ENCODE measurements around the gene CCDC6. TPM values are rescaled to one million over a fixed set of nuclear protein-coding genes. Genes with fewer than 3 reads are reported as not detected.
"Not testable (repeated sequence)": the region's sequence is repeated elsewhere in the genome, so short reads cannot be mapped to it uniquely, and the experiment has no call there.

Gene CCDC6
- total RNA-seq, 1 experiment from 2014 or later: 21.1 TPM

DNA sequence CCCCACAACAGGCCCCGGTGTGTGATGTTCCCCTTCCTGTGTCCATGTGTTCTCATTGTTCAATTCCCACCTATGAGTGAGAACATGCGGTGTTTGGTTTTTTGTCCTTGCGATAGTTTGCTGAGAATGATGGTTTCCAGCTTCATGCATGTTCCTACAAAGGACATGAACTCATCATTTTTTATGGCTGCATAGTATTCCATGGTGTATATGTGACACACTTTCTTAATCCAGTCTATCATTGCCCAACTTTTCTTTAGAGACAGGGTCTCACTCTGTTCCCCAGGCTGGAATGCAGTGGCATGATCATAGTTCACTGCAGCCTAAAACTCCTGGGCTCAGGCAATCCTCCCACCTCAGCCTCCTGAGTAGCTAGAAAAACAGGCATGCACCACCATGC is 120.9 kb downstream of the CCDC6 start:
- H3K9me3 ChIP-seq, H3K4me3 ChIP-seq, H3K27me3 ChIP-seq, H3K36me3 ChIP-seq, DNase-seq: not testable (repeated sequence)

DNA sequence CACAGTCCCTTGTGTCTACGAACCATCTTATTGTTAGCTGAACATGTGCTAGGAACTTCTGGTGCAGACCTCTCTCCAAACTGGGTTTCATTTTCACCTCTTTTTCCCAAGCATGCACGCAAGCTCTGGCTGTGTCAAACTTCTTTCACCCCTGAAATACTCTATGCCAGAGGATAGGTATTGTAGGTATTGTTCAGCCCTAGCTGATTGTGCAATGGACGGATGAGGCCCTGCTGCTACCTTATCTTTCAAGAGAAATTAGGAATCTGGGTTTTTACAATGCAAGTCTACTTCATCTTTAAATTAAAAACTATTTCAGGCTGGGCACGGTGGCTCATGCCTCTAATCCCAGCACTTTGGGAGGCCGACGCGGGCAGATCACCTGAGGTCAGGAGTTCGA is 124.8 kb downstream of the CCDC6 start:
- no peaks in the 10 kb centered on the region for H3K27me3 ChIP-seq
- H3K4me3 ChIP-seq: no peak overlapping the region
- H3K36me3 ChIP-seq: no peaks in the 10 kb centered on the region
- no peak for DNase-seq
- H3K9me3 ChIP-seq: no peaks in the 10 kb centered on the region

DNA sequence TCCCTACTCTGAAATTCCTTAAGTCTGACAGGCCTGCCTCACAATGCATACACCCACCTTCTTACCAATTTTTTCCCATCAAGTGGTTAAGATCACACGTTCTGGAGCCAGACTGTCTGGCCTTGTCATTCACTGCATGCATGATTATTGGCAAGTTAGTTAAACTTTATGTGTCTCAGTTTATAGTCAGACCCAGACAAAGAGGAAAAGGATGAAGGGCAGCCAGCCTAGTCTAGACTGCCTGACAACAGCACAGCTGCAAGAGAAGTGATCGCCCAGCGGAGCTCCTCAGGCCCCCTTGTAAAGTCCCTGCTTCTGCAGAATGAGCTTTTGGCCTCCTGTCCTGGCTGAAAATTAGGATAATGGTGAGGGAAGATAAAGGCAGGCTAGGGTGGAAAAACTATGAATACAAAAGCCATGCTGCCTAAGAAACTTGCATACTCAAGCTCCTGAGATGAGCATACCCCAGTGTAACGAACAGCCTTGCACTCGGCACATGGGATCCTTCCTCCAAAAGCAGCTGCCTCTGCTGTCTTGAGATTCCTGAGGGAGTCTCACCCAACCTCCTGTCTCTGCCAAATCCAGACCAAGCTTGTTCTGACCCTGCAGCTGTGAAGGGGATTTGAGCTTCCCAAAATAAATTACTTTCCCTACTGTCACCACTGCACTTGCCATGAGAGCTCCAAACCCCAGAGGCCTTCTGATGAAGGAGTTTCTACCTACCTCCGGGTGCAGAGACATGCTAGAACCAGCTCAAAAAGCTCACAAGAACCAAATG is 126.4 kb downstream of the CCDC6 start:
- no peaks in the 10 kb centered on the region for H3K36me3 ChIP-seq
- no peaks in the 10 kb centered on the region for H3K9me3 ChIP-seq
- H3K4me3 ChIP-seq: no peak overlapping the region
- H3K27me3 ChIP-seq: no peaks in the 10 kb centered on the region
- DNase-seq: peak; percentile 13

DNA sequence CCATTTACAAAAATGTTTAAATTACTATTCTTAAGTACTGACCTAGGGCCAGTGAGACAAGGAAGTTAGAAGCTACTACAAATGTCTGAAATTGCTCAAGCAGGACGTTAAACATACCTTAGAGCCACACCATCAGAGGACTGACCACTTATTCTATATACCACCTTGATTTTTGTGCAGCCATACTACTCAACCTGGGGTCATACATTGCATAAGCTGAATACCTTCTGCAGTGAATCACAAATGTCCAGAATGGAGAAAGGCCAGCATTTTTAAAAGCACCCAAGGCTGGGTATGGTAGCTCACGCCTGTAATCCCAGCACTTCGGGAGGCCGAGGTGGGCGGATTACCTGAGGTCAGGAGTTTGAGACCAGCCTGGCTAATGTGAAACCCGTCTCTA is 131.9 kb downstream of the CCDC6 start:
- Histone ChIP-seq H3K4me3 (no peak overlapping the region), H3K36me3 (no peaks in the 10 kb centered on the region), H3K27me3 (no peaks in the 10 kb centered on the region), H3K9me3 (no peaks in the 10 kb centered on the region)
- no peak for DNase-seq

DNA sequence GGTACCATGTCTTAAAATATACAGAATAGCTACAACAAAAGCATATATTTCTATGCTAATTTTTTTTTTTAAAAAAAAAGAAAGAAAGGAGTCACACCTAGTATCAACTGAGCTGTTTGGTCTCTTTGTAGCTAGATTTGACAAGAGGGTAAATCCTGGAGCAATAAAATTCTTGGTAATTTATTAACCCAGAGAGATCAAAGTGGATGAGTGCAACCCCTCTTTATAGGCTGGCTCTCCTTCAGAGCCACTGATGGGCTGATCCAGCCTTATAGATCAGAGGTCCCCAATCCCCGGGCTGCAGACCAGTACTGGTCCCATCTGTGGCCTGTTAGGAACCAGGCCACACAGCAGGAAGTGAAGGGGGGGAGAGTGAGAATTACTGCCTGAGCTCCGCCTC is 133.3 kb downstream of the CCDC6 start:
- Histone ChIP-seq H3K9me3 (no peaks in the 10 kb centered on the region), H3K27me3 (no peaks in the 10 kb centered on the region), H3K4me3 (no peak overlapping the region), H3K36me3 (no peaks in the 10 kb centered on the region)
- DNase-seq: no peak

DNA sequence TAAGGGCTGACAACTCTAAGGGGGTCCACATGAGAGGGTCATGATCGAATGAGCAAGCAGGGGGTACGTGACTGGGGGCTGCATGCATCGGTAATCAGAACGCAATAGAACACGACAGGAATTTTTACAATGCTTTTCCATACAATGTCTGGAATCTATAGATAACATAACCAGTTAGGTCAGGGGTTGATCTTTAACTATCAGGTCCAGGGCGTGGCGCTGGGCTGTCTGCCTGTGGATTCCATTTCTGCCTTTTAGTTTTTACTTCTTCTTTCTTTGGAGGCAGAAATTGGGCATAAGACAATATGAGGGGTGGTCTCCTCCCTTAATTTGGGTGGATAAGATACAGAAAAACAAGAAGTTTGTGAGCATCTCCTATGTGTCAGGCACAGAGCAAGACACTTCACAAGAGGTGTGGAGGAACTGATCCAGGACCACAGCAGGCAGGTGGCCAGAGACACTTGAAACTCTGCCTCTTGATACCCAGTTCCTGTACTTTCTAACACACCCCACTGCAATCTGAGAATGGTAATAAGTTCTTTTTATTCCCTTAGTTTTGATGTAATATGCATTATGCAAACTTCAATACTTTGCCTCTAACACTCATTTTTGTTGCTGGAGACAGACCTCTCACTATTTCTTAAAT is 135.1 kb downstream of the CCDC6 start:
- Histone ChIP-seq H3K4me3 (no peak overlapping the region), H3K27me3 (no peaks in the 10 kb centered on the region), H3K36me3 (no peaks in the 10 kb centered on the region), H3K9me3 (no peaks in the 10 kb centered on the region)
- DNase-seq: no peak

DNA sequence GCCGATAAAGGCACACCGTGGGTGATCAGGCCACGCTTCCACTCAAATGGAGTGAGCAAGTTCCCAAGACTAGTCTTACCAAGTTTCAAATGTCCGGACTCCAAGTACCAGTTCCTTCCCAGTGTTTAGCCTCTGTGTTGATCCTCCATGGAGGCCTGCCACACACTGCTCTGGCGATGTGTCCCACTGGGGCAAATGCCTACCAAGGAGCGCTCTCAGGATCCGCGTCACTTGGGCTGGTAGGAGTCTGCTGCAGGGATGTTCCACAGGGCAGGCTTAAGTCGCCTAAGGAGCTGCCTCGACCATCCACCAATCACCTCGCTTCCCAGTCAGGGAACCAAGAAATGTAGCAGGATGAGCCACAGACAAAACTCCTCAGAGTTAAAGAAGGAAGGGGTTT is 135.7 kb downstream of the CCDC6 start:
- H3K4me3 ChIP-seq: no peak overlapping the region
- H3K27me3 ChIP-seq: no peaks in the 10 kb centered on the region
- H3K36me3 ChIP-seq: no peaks in the 10 kb centered on the region
- DNase-seq: no peak
- no peaks in the 10 kb centered on the region for H3K9me3 ChIP-seq

DNA sequence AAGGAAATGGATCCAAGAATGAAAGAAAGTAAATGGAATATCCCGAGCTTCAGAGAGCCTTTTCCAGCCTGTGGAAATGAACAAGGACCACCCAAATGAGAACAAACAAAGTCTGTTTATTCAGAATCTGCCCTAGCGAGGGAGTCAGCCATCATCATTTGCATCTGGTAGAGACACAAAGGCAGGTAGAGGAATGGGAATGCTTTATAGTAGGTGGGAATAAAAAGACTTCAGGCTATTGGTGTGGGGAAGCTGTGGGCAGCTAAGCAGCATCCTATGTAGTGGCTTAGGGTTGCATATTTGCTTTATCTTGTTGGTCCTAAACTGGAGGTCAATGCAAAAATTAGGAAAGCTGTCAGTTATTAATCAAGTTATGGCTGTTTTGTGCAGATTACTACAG is 143.9 kb downstream of the CCDC6 start:
- Histone ChIP-seq H3K4me3 (no peak overlapping the region), H3K36me3 (no peaks in the 10 kb centered on the region), H3K9me3 (no peaks in the 10 kb centered on the region), H3K27me3 (no peaks in the 10 kb centered on the region)
- no peak for DNase-seq

DNA sequence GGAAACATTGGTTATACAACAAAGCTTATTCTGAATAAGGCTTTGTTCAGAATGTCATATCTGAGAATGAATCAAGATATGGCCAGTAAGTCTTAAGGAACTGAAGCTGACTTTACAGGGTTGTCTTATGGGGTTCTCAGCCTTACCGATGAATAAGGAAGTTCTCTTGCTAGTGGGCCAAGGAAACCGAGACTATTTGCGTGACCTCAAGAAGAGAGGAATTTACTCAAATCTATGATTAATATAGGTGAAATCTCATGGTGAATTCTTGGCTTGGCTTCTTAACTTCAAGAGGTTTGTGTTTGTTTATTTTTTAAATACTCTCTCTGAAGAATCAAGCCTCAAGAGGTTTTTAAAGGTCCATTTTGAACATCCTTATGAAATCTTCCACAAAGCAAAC is 148.4 kb downstream of the CCDC6 start:
- no peak overlapping the region for H3K4me3 ChIP-seq
- no peak for DNase-seq

DNA sequence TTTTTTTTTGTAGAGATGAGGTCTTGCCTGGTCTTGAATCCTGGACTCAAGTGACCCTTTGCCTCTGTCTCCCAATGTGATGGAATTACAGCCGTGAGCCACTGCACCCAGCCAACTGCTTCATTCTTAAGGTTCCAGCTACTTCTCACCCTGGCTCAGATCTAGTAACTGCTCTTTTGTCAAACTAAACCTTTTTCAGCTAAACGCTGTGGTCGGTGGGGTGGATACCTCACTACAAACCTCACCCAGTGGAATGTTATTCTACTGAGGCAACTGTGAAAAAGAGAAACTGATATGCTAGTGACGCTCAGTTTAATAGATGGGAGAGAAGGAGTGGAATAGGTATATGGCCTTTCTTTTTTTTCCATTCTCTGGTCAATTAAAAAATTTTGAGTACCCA is 151.4 kb downstream of the CCDC6 start:
- DNase-seq: no peak
- Histone ChIP-seq H3K9me3 (no peaks in the 10 kb centered on the region), H3K4me3 (no peak overlapping the region), H3K27me3 (no peaks in the 10 kb centered on the region; the same call in 1 of the 2 replicates), H3K36me3 (no peaks in the 10 kb centered on the region)

More for the DNA sequence above, 148.4 kb downstream of the CCDC6 start:
- no peaks in the 10 kb centered on the region for H3K27me3 ChIP-seq
- no peaks in the 10 kb centered on the region for H3K9me3 ChIP-seq
- no peaks in the 10 kb centered on the region for H3K36me3 ChIP-seq

DNA sequence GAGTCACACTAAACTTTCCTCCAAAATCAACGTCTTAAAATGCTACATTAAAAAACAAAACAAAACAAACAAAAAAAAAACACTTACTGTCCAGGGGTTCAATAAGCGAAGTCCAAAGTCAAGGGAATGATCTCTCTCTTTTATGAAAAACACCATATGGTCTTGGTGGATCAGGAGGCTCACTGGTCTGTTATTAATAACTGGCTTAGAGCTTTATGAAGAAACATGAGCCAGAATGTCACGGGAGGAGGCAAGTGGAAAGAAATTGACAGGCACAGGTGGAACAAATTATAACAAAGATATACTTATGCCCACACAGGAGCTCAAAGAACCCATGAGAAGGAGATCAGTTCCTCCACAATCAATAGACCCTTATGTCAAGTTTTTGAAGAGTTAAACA is 153.1 kb downstream of the CCDC6 start, which contains the start of gene MRLN:
Gene MRLN (minus strand): TSS at position 189 of the 400 bp plus-strand sequence.
- DNase-seq: no peak
- H3K36me3 ChIP-seq: no peaks in the 10 kb centered on the region
- H3K27me3 ChIP-seq: no peaks in the 10 kb centered on the region; the same call in 1 of the 2 replicates
- no peak within 1 kb of the TSS for H3K4me3 ChIP-seq
- no peaks in the 10 kb centered on the region for H3K9me3 ChIP-seq

DNA sequence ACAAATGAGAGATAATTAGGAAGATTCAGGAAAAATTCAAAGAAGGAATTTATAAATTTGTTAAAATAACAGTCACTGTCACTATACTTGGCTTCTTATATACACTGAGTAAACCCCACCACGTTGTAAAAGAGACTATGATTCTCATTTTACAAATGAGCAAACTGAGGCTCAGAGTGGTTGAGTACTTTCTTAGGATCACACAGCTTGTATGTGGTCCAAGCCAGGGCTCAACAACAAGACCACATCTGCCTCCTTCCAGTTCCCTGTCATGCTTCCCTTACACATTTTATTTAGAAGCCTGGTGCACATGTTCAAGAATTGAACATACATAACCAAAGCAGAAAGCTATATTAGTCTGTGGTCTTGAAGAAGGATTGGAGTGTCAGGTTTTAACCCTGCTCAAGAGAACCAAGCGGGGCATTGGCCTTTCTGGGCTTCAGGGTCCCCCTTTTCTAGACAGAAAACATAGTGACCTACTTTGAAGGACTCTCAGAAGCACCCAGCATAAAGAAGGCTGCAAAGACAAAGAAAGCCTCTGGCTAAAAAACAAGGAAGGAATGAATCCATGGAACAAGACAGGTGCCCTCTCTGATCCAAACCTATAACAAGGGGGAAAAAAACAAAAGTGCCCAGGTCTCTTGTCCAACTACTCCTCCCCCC is 153.9 kb downstream of the CCDC6 start:
- H3K4me3 ChIP-seq: no peak overlapping the region

DNA sequence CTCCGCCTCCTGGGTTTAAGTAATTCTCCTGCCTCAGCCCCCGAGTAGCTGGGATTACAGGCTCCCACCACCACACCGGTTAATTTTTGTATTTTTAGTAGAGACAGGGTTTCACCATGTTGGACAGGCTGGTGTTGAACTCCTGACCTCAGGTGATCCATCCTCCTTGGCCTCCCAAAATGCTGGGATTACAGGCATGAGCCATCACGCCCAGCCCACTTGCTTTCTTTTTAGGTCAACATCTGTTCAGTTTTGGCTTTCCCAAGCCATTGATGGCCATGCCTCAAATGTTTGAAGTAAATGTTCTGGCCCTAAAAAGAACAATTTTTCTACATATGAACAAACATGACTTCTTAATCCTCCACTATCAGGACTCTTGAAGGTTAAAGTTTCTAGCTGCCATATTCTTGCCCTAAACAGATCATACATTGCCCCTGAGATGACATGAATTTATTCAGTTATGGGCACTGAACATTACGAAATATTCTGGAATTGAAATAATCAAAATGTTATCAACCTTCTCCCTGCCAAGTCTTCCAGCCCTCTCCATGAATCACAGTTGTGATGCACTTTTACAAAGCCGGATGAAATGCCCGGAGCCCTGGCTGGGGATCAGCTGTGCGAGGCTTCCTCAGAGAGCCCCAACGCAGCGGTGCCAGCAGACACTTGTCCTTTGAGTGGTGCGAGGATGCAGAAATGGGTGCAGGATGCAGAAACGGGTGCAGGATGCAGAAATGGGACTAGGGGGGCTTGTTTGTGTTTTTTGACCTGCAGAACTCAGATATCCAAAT is 156.0 kb downstream of the CCDC6 start:
- H3K27me3 ChIP-seq: no peaks in the 10 kb centered on the region; the same call in 1 of the 2 replicates
- H3K9me3 ChIP-seq: no peaks in the 10 kb centered on the region
- no peak overlapping the region for H3K4me3 ChIP-seq
- peak; percentile 15 for DNase-seq
- H3K36me3 ChIP-seq: no peaks in the 10 kb centered on the region

More for the DNA sequence above, 153.9 kb downstream of the CCDC6 start:
- Histone ChIP-seq H3K9me3 (no peaks in the 10 kb centered on the region), H3K36me3 (no peaks in the 10 kb centered on the region), H3K27me3 (no peaks in the 10 kb centered on the region; the same call in 1 of the 2 replicates)
- no peak for DNase-seq

DNA sequence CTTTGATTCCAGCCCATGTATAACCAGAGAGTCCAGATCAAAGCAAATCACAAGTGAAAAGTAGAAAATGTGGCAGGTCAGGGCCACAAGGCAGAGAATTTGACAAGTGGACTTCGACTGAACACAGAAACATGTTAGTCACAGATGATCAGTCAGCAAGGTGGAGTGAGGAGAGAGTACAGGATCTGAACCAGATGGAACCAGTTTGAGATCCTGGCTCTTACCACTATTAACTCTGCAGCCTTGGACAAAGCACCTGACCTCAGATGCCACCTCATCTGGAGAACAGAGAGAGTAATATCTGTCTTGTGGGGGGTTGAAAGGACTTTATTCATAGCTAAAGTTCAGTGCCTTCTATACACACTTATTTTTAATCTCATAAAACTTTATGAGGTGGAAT is 157.5 kb downstream of the CCDC6 start:
- Histone ChIP-seq H3K27me3 (no peaks in the 10 kb centered on the region; the same call in 1 of the 2 replicates), H3K4me3 (no peak overlapping the region), H3K36me3 (no peaks in the 10 kb centered on the region), H3K9me3 (no peaks in the 10 kb centered on the region)
- no peak for DNase-seq

DNA sequence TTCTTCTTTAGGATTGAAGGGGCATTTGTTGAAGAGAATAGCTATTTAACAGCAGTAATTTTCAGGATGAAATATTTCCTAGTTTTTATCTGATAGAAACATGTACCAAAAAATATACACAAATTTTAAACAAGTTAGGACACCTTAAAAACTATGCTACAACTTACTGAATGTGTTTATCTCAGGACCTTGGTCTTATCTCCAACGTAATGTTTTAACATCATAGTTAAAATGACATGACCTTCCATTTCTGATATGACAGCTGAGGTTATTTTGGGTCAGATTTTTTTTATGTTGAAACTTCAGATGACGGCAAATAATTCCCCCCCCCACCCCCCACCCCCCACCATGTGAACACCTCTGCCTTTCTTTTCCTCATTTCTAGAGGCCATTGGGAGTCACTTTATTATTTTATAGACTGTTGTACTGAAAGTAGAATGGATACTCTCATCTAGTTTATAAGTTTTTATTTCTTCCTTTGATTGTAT is 161.1 kb downstream of the CCDC6 start:
- Histone ChIP-seq H3K27me3 (no peaks in the 10 kb centered on the region), H3K36me3 (no peaks in the 10 kb centered on the region), H3K9me3 (no peaks in the 10 kb centered on the region), H3K4me3 (no peak overlapping the region)
- no peak for DNase-seq

DNA sequence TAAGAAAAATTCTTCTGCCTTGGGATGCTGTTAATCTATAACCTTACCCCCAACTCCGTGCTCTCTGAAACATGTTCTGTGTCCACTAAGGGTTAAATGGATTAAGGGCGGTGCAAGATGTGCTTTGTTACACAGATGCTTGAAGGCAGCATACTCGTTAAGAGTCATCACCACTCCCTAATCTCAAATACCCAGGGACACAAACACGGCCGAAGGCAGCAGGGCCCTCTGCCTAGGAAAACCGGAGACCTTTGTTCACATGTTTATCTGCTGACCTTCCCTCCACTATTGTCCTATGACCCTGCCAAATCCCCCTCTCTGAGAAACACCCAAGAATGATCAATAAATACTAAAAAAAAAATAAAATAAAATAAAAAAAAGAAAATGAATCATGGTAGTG is 161.6 kb downstream of the CCDC6 start:
- H3K36me3 ChIP-seq, H3K27me3 ChIP-seq, H3K4me3 ChIP-seq, DNase-seq, H3K9me3 ChIP-seq: not testable (repeated sequence)

DNA sequence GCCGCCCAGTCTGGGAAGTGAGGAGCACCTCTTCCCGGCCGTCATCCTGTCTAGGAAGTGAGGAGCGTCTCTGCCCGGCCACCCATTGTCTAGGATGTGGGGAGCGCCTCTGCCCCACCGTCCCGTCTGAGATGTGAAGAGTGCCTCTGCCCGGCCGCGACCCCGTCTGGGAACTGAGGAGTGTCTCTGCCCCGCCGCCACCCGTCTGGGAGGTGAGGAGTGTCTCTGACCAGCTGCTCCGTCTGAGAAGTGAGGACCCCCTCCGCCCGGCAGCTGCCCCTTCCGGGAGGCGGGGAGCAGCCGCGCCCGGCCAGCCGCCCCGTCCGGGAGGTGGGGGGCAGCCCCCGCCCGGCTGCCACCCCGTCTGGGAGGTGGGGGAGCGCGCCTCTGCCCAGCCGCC is 162.2 kb downstream of the CCDC6 start:
- not testable (repeated sequence) for H3K9me3 ChIP-seq, H3K27me3 ChIP-seq, DNase-seq, H3K4me3 ChIP-seq, H3K36me3 ChIP-seq

All from MG63 (cell line).